ENCODE measurements around the gene SARDH.

DNA sequence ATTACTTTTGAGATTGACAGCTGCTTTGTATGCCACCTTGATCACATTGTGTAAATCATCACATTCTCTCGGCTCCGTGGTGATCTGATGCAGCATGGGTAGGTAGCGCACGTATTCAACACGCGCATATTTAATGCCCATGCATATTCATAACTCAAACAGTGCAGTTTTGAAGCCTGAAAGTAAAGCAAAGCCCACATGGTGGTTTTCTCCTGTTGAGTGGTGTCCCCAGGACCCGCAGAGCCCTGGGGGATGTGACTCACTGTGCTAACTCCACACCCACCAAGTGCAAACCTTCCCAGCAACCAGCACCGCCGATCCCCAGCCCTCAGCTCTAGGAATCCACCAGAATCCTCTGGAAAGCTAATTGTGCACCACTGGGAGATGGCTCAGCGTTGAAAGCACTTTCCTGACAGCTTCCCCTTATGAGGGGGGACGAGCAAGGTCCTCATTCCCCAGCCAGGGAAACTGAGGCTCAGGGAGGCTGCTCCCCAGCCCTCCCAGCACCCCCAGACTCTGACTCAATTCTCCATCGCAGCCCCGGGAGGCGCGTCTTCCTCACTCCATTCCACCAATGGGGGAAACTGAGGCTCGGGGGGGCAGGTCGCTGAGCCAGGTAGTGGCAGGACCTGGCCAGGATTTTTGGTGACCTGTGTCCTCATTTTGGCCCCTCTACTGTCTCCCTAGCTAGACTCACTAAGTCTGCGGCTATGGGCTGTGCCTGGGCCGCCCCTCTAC, 46.4 kb downstream of the SARDH start:
- TF ChIP-seq, protein P1, sequence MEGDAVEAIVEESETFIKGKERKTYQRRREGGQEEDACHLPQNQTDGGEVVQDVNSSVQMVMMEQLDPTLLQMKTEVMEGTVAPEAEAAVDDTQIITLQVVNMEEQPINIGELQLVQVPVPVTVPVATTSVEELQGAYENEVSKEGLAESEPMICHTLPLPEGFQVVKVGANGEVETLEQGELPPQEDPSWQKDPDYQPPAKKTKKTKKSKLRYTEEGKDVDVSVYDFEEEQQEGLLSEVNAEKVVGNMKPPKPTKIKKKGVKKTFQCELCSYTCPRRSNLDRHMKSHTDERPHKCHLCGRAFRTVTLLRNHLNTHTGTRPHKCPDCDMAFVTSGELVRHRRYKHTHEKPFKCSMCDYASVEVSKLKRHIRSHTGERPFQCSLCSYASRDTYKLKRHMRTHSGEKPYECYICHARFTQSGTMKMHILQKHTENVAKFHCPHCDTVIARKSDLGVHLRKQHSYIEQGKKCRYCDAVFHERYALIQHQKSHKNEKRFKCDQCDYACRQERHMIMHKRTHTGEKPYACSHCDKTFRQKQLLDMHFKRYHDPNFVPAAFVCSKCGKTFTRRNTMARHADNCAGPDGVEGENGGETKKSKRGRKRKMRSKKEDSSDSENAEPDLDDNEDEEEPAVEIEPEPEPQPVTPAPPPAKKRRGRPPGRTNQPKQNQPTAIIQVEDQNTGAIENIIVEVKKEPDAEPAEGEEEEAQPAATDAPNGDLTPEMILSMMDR (IDR thresholded peaks at IDR 0.05; ENCODE audit: poor library complexity, severe bottlenecking), result no peak
- TF ChIP-seq POLR2AphosphoS5 (IDR thresholded peaks at IDR 0.05) (no peak), EZH2 (IDR thresholded peaks at IDR 0.05; ENCODE audit: borderline replicate concordance, insufficient read depth, low read length, poor library complexity, severe bottlenecking) (no peak), MXI1 (conservative IDR thresholded peaks at IDR 0.05; ENCODE audit: poor library complexity, severe bottlenecking) (no peak)

Measured in neural cell (in vitro differentiated cells).